Stimulated activated CD8-positive, alpha-beta memory T cell treated with anti-CD3 and anti-CD28 coated beads, Interleukin-7, amount 100 ng/mL, for 4 hours (primary cell): Measurements from ENCODE around the gene RASD1.

ENCODE experiments used
- DNase-seq, 2 donors: peaks; one replicate each; pipeline ENCODE4 v3.0.0-alpha.2; 2020; ENCODE audit warnings: low read depth in 2 of 2

The RASD1 gene

DNA sequence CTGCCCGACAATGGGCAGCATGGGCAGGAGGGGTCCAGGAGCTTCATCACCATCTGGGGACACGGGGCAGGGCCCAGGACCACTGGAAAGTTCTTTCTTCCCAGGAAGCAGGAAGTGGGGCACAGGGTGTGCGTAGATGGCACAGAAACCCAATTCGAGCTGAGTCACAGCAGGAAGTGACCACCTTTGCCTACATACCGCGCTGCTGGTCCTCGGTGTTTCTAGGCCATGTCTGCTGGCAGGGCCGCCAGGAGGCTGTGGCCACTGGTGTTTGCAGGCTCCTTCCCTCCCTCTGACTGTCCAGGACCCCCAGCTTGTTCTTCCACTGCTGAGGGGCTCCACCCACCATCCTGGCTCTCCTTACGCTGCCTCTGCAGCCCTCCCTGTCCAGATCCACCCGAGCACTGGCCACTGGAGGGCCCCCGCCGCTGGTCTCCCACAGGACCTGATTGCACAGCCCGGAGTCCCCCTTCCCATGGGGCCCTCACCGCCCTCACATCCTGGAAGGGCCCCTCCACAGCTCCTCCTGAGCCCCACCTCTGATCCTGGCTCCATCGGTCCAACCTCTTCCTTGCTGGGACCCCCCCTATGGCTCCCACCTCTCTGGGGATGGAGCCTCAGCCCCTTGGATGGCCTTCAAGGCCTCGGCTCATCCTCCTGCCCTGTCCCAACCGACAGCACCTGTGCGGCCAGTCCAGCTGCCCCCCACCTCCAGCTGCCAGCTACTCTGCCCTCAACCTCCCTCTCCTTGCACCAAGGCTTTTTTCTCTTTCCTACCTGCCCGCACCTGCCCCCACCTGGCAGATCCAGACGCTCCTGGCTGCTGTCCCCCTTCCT, 14.5 kb upstream of the RASD1 start:
- no peak for DNase-seq

DNA sequence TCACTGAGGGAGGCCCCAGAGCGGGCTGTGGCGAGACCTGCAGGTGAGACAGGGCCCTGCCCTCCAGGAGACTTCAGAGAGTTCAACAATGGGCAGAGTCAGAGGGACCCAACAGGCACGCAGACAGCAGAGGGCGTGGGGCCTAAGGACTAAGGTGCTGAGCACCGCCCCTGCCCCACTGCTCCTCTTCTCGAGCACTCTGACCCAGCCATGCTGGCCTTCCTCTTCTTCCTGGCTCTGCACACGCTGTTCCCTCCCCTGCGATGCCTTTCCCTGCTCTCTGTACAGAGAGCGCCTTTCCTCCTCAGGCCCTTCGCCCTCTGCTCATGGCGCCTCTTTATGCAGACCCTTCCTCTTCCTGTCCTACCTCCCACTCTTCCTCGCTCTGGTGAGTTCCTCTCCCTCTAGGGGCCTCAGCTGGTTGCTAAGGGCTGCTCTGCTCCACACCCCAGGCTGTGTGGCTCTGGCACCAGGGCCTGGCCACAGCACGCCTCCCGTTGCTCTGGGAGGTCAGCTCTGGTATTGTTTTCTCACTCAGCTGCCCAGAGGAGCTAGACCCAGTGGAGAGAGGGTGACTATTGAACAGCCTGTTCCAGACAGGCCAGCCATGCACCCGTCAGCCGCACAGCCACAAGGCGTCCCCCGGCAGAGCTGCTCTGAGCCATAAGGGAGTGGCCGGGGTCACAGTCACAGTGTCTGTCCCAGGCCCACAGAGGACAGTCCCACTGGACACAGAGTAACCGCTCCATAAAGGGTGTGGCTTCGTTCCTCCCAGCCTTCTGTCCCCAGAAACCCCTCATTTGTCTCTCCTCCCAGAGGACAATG, 13.6 kb upstream of the RASD1 start:
- no peak for DNase-seq

DNA sequence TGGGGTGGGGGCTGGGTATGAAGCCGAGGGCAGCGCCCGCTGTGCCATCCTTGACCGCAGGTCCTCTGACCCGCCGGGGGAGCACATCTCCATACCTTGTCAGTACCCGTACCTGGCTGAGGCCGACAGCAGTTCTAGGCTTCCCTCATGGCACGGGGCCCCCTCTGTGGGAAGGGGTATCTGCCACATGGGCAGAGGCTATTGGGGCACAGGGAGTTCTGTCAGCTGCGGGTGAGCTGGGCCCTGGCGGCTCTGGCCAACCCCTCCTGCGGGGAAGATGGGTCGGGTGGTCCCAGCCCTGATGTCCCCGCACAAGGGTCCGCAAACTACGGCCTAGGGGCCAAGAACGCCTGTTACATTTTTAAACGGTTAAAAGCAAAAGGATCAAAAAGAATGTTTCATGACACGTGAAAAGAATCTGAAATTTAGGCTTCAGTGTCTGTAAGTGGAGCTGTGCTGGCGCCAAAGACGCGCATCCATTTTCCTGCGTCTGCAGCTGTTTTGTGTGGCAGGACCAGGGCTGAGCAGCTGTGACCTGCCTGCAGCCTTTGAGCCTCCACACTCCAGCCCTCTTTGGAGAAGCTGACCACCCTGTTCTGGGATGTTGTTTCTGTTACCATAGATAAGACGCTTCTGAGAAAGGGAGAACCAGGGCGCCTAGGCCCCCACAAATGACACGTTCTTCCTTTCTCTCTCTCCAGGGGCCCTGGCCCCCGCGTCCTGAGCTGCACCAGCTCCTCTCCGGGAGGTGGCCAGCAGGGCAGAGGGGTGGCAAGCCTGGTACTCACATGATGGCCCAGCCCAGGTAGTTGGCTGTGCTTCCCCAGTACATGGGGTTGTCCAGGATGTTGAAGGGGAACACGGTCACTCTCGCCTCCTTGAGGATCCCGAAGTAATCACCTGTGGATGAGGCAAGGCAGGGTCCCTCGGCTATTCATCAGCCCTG, 12.7 kb upstream of the RASD1 start:
- no peak for DNase-seq

DNA sequence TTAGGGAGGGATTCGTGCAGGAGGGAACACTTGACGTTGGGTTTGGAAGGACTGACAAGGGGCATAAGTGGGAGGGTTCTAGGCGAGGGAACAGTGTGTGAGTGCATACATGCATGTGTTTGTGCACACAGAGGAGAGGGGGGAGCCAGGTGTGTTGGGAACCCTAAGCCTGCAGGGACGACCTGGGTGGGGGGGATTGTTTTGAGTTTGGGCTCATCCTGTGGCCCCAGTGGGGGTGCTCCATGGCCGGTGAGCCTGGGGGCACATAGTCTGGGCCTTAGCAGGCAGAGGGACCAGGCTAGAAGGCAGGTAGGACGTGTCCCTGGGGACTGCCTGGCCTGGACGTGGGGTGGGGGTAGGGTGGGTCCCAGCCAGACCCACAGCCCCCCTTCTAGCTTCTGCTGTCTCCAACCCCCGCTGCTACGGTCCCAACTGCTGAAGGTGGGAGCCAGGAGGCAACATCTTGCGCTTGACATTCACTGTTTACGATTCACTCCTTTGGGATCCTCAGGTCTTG, 11.9 kb upstream of the RASD1 start:
- no peak for DNase-seq

DNA sequence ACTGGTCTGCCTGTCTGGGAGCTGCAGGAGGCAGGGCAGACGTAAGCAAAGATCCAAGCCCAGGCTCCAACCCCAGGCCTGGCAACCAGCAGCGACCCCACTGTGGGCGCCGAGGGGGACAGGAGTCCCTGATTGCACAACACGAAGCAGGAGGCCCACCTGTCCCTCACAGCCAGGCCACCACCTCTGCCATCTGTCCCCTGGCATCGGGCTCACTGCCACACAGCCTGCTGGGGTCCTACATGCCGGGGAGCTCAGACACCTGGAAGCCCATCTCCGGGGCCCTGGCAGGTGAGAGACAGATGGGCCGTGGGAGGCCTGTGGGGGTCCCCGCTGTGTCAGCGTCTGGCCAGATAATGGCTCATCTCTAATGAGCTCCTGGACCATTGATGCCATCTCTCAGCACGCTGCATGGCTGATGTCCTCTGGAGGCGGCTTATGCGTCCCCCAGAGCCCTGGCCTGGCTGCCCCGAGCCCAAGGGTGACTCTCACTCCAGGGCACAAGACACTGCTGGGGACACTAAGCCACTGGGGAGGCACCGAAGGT, 11.3 kb upstream of the RASD1 start:
- DNase-seq, result no peak

DNA sequence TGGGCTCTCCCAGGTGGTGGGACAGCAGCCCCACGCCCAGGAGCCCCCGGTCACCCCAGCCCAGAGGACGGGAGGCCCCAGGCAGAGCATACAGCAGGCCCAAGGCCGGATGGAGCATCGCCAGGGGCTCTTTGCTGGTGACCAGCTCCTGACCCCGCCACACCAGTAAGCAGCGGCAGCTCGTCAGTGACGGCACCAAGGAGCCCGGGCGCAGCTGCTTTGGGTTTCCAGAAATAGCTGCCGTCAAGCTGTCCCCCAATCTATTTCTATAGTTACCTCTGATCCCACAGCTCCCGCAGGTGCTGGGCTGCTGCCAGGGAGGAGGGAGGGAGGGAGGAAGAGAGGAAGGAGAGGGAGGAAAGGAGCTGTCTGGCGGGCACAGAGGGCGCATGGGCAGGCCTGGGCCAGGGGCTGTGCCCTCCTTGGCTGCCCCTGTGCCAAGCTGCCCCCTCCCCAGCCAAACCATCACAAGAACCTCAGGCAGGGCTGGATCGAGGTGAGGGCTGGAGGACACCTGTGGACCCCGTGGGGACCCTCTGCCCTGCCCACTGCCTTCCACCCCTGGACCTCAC, 10.8 kb upstream of the RASD1 start:
- no peak for DNase-seq

DNA sequence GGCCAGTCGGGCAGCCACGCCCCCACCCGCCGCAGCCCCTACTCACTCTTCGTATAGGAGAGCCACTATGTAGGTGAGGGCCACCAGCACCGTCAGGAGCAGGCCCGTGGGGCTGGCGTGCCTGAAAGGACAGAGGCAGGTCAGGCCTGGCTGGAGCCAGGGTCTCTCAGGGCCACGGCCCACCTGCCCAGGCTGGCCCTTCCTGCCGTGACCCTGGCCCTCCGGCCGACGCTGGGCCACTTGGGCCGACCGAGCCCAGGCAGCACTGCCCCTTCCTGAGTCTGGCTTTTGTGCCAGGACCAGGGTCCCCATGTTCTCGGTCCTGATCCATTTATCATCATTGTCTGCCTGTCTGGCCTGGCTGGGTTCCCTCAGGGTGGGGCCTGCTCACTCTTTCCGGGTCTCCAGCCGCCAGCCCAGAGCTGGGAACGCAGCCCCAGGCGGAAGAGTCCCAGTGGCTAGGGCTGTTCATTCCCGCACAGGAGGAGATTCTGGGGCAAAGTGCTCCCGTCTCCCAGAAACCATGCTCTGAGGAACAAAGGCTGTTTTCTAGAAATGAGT, 10.1 kb upstream of the RASD1 start:
- DNase-seq, result no peak

DNA sequence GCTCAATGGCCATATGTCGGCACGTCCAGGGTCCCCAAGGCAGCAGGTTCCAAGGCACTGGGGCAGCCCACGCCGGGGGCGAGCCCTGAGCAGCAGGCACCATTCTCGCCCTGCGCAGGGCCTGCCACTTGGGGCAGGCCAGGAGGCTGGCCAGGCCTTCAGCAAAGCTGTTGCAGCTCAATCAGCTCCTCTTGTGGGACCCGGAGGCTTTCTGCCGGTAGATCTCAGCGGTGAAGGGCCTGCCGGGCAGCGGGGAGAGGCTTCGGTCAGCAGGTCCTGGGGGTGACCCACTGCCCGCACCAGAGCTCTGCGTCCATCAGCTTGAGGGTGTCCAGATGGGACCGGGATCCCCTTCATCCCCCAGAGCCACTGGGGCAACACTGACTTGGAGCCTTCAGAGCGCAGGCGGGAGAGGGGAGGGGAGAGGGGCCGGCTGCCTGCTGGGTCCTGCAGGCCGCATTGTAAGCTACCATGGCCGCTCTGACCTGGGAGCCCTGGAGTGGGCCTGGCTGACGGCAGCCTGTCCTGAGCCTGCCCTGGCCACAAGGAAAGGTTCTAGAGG, 9.5 kb upstream of the RASD1 start:
- no peak for DNase-seq

DNA sequence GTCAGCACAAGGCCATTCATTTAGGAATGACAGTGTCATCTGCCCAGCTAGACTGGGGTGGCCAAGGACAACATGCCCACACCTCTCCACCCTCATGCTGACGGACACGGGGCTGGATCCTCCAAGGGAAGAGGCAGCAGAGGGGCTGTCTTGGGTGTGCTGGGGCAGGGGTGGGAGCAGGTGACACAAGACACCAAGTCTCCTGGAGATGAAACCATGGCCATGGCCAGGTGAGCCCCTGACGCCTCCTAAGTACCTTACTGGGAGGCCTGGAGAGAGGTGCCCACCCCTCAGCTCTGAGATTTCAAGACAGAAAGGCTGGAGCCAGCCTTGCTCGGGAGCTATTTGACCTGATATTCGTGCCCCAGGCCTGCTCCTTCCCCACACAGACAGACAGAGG, 9.0 kb upstream of the RASD1 start:
- DNase-seq, result no peak

DNA sequence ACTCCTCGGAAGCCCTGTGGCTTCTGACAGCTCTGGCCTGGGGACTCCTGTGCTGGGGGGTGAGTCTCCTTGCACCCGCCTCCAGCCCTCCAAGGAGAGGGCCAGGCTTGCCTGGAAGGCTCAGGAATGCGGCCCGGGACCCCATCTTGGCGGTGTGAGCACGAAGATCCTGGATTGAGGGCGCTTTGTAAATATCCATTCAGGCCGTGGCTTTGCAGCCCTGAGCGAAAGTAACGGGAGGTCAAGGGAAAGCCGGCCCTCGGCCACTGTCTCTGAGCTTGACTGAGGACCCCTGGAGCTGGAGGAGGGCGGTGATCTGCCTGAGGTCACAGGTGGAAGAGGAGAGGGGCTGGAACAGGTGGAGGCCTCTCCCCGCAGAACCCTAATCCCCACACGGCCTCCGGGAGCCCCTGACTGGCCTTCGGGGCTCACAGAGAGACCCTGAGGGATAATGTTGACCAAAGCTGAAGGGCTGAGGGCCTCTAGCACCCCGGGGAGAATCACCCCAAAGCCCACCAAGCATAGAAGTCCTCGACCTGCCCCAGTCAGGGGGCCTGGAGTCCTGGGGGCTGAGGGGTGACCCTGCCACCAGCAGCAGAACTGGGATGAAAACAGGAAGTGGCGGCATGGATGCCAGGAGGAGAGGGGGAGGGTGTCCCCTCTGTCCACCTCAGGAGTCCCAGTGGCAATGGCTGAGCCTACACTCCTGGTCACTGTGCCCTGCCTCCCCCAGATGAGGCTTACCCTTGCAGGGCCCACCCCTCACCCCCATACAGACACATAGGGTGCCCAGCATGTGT, 8.3 kb upstream of the RASD1 start:
- no peak for DNase-seq

DNA sequence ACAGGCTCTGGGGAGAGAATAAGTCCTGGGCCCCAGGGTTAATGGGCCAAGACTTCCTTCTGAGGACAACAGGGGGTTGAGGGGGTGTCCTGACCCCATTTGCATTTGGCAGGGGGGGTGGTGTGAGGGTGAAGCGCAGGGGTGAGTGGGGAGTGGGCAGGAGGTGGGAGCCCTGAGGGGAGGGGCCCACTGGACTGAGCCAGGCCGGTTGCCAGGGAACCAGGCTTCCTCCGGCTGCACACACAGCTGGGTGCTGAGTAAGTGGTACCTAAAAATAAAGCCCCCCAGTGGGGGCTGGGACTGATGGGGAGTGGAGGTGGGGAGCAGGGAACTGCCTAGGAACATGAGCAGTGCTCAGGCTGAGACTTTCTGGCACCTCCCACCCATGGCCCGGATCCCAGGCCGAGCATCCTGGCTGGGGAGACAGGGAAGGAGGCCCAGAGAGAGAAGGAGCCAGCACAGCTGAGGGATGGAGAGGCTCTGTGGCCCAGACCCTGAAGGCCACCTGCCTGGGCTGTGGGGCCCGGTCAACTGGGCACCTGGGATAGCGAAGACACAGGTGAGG, 7.5 kb upstream of the RASD1 start:
- DNase-seq, result no peak

DNA sequence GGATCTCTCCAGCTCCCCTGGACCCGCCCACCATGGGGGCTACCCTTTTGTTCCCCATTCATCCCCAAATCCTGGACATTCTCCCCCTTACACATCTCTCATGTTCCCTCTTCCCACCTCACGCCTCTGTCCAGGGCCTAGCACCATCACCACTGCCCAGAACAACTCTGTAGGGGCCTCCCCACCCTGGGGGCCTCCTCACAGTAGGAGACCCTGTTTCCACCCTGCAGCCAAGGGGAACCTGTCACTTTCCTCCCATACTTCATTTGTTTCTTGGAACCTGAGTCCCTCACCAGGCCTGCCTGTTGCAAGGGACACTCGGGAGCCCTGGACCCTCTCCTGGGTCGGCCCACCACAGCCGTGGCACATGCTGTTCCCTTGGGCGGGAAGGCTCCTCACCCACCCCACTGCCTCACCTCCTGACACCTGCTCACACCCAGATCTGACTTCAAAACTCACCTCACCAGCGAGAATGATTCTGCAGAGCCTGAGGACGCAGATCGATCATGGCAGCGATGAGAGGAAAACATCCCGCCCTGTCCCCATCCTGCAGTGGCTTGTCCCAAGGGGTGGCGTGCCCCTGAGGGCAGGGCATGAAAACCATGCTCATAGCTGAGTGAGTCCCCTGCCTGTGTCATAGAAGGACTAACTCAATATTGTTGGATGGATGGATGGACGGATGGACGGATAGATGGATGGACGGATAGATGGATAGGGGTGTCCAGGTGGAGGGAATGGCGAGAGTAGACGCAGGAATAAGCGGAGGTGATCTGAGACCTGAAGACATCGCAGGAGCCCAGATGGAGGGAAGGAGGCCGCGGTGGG, 6.8 kb upstream of the RASD1 start:
- no peak for DNase-seq

DNA sequence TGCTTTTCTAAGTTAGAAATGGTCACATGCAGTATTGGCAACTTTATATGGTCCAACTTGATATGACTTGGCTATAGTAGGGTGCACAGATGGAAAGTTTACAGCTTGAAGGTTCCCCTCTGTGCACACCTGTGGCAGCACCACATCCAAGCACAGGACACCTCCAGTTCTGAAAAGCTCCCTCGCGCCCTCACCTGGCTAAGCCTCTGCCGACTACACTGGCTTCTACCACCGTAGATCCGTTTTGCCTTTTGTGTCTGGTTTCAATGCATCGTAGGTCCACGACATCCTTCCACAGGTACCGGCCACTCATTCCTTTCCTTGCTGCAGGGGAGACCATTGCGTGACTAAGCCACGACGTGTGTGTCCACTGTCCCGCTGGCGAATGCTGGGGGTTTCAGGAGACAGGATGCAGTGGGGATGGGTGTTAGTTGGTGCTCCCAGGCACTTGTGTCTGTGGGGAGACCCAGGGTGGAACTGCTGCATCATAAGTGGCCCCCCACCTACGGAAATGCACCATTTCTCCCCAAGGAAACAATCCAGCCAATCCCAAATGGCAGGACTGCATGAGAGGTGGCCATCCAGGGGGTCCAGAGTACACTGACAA, 4.9 kb upstream of the RASD1 start:
- no peak for DNase-seq

DNA sequence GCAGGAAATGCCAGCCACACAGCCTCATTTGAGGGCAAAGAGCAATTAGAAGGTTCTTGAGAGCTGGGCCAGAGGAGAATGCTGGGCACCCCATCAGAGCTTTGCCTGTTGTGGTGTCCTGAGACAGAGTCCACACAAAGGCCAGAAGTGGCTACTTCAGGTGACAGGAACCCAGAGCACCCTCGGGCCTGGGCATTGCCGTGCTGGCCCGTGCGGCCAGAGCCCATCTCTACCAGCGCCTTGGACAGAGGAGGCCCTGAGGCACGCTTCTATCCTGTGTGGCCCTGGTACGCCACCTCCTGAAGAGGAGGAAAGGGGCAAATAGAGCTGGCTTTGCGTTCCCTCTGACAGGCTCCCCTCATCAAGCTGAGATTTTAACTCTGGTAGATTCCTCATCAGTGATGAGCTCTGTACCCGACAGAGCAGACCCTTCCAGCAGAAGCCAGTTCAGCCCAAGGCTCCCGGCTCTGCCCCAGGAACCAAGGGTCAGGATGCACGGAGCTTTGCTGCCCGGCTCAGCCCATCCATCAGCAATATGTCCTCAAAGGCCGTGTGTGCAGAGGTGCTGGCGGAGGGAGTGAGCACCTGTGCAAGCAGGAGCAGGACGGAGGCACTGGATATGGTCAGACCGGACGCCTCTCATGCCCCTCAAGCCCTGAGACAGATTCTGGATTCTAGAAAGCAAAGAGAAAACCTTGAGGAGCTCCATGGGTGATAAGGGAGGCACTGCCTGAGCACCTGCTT, 3.4 kb upstream of the RASD1 start:
- DNase-seq, result no peak

DNA sequence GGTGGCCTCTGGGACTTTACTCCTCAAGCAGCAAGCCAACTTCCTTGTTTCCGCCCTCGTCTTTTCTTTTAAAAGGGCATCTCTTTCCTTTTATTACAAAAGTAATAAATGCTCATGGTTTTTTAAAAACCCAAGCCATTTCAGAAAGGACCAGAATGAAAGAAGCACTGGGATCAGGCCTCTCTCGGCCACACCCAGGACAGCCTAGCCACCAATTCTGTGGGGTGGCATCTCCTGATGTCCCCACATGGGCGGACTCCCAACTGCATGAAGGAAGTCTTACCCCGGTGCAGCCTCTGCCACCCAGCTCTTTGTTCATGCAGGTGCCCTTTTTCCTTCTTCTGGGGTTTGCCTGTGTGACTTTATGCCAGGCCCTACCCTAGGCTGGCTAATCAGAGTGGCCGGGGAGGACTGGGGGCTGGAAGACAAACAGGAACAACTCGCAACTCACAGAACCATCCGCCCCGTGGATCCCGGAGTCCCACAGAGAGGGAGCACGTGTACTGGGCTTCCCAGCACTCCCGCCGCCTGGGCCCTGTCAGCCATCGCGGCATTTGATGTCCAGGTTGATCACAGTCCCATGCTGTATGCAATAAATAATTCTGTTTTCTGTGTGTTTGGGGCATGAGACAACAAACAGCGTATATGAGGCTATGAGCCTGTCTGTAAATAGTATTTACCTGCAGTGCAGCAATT, 2.6 kb upstream of the RASD1 start:
- no peak for DNase-seq

DNA sequence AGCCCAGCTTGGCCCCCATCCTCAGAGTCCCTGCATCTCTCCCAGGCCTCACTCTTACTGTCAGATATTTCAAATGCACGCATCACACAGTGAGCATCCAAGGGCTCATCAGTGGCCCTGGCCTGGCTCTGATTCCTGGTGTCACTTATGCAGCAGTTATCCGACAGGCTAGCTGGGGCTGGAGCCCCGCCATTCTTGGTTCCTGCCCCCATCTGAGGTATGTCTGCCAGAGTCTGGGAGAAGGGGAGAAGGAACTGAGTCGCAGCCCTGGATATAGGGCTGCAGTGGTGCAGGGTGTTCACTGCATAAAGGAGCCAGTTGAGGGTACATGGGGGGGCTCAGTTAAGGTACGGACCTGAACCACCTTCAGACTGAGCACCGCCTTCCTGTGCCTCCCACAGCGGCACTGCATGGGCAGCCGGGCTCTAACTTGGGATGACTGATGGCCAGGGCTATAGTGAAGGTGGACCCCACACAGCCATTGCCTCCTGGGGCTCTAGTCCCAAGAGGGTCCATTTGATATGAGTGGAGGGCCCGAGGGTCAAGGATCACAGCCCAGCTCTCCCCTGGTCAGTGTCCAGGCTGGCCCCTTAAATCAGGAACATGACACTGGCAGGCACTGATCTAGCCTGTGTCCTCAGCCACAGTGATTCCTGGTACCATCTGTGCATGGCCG, 1.8 kb upstream of the RASD1 start:
- no peak for DNase-seq
